ENCODE data around the gene PEX6. TPM values are rescaled to one million over a fixed set of nuclear protein-coding genes. Genes with fewer than 3 reads are reported as not detected.

PEX6 gene, protein sequence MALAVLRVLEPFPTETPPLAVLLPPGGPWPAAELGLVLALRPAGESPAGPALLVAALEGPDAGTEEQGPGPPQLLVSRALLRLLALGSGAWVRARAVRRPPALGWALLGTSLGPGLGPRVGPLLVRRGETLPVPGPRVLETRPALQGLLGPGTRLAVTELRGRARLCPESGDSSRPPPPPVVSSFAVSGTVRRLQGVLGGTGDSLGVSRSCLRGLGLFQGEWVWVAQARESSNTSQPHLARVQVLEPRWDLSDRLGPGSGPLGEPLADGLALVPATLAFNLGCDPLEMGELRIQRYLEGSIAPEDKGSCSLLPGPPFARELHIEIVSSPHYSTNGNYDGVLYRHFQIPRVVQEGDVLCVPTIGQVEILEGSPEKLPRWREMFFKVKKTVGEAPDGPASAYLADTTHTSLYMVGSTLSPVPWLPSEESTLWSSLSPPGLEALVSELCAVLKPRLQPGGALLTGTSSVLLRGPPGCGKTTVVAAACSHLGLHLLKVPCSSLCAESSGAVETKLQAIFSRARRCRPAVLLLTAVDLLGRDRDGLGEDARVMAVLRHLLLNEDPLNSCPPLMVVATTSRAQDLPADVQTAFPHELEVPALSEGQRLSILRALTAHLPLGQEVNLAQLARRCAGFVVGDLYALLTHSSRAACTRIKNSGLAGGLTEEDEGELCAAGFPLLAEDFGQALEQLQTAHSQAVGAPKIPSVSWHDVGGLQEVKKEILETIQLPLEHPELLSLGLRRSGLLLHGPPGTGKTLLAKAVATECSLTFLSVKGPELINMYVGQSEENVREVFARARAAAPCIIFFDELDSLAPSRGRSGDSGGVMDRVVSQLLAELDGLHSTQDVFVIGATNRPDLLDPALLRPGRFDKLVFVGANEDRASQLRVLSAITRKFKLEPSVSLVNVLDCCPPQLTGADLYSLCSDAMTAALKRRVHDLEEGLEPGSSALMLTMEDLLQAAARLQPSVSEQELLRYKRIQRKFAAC
- 10 to 100 TPM; 38.9 to 40.5 TPM for total RNA-seq
- polyA plus RNA-seq, result 10 to 100 TPM; 14.5 TPM

DNA sequence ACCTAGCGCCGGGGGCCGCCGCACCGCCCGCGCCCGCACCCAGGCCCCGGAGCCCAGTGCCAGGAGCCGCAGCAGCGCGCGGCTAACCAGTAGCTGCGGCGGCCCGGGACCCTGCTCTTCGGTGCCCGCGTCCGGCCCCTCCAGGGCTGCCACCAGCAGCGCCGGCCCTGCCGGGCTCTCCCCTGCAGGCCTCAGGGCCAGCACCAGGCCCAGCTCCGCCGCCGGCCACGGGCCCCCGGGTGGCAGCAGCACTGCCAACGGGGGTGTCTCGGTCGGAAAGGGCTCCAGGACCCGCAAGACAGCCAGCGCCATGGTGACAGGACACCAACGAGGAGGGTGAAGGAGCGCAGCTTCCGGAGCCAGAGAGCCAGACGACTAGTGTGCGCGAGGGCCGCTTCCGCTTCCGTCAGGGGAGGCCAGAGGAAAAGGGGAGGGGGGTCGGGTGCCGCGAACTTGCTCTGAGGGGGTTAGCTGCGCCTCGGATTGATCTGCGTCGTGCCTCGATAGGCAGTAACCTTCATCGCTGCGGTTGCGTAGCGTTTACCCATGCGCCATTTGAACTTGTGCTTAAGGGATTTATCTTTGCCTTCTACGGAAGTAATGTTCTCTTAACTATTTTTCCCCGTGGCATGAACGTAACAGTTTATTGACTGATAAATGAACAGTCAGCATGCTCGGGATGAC lies at the start of gene PEX6:
TSS of gene PEX6 (minus strand) at position 343 of the 684 bp plus-strand sequence. CDS start at position 312, 31 bp downstream.
- Mint-ChIP-seq H3K36me3 (peaks cover 4 to 13% of the 10 kb centered on the region in 2 donors), H3K4me1 (peaks cover 30 to 63% (median 43%) of the 10 kb centered on the region in 4 donors), H3K27ac (peak within 1 kb of the TSS; percentile 93 to 99 (median 98)), H3K27me3 (no peaks in the 10 kb centered on the region), H3K9me3 (no peaks in the 10 kb centered on the region), H3K4me3 (peak within 1 kb of the TSS; percentile 92 to 99 (median 96))
- no peaks in the 10 kb centered on the region for H3K36me3 ChIP-seq (ENCODE audit: insufficient read depth, low read length)
- H3K4me3 ChIP-seq (ENCODE audit: low read length in 2 of 2), result peak within 1 kb of the TSS; percentile 70 to 75
- peaks cover 56% of the 10 kb centered on the region for H3K4me1 ChIP-seq (ENCODE audit: insufficient read depth, low read length)
- ChIA-PET CTCF (ENCODE audit: partially characterized antibody) (interaction anchor here (1.1 to 2.1 kb wide), 5 partner anchors 14 to 50 kb away, joined by 4 to 12 read pairs (median 4); partner anchors contain the start of gene CNPY3), POLR2A (ENCODE audit: partially characterized antibody) (interaction anchor here (0.7 to 4.2 kb wide), 41 partner anchors 8 to 538 kb away, joined by 3 to 100 read pairs (median 6); partner anchors contain the start of genes BICRAL, CNPY3, CUL7 and GNMT)
- intact Hi-C loops (cut with micrococcal nuclease), result loop anchor here (1.0 kb wide), 4 partner anchors 34 to 80 kb away; partner anchors contain the start of genes CNPY3, CUL7, KLC4 and MEA1
- no peaks in the 10 kb centered on the region for H3K27me3 ChIP-seq (ENCODE audit: insufficient read depth, low read length)
- H3K27ac ChIP-seq (ENCODE audit: low read depth, low read length), result peak within 1 kb of the TSS; percentile 77
- H3K9me3 ChIP-seq (ENCODE audit: control insufficient read depth in 1 of 2, low read length in 2 of 2), result no peaks in the 10 kb centered on the region
- DNase-seq, result peak; percentile 87 to 98 (median 92)

- Mint-ChIP-seq H3K4me1 (peaks cover 5 to 22% (median 17%) of the 10 kb centered on the region in 4 donors), H3K27me3 (no peaks in the 10 kb centered on the region)
- POLR2A ChIA-PET (ENCODE audit: partially characterized antibody), result no interaction called here
These were observed 47.4 kb upstream of the PEX6 start for GRCh38 chr6:43026365-43026764.

DNA sequence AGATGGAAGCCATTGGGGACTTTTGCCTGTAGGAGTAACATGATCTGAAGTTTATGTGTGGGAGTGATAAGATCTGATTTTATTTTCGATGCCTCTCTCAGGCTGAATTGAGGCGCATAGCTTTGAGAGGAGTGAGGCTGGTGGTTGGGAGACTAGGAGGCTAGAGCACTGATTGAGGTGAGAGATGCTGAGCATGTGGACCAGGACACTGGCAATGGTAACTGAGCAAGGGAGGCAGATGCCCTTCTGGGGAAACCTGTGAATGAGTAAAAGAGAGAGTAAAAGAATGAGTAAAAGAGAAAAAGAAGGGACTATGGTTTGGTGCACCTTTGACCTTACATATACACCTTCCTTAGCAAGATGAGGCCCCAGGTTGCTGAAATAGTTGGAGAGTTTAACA lies 45.5 kb upstream of the PEX6 start:
- Histone ChIP-seq H3K27me3 (ENCODE audit: insufficient read depth, low read length) (no peaks in the 10 kb centered on the region), H3K4me3 (ENCODE audit: low read length in 2 of 2) (no peak overlapping the region), H3K36me3 (ENCODE audit: insufficient read depth, low read length) (peaks cover 51% of the 10 kb centered on the region), H3K27ac (ENCODE audit: low read depth, low read length) (no peak overlapping the region), H3K9me3 (ENCODE audit: control insufficient read depth in 1 of 2, low read length in 2 of 2) (no peaks in the 10 kb centered on the region), H3K4me1 (ENCODE audit: insufficient read depth, low read length) (peaks cover 29% of the 10 kb centered on the region)
- intact Hi-C loops (cut with micrococcal nuclease), result no loop called here
- Mint-ChIP-seq H3K27ac (peak overlapping the region in 6 of 7 donors; percentile 1 to 90 (median 76)), H3K4me3 (peak overlapping the region in 3 of 8 donors; percentile 8 to 48 (median 9)), H3K4me1 (peaks cover 9 to 33% (median 21%) of the 10 kb centered on the region in 4 donors), H3K9me3 (peaks cover 0 to 1% (median 0%) of the 10 kb centered on the region in 8 donors), H3K36me3 (peaks cover 30 to 46% of the 10 kb centered on the region in 2 donors), H3K27me3 (no peaks in the 10 kb centered on the region)
- POLR2A ChIA-PET (ENCODE audit: partially characterized antibody), result interaction anchor here (1.0 to 4.6 kb wide), 4 partner anchors 11 to 95 kb away, joined by 5 to 40 read pairs (median 20); partner anchors contain the start of genes CNPY3, CUL7, KLHDC3 and MEA1
- CTCF ChIA-PET (ENCODE audit: partially characterized antibody), result interaction anchor here (0.8 to 1.0 kb wide), 2 partner anchors 10 kb away, joined by 3 read pairs; partner anchors contain the start of genes KLHDC3 and MEA1
- DNase-seq, result no peak

More at GRCh38 chr6:43026365-43026764, 47.4 kb upstream of the PEX6 start:
- peaks cover 57% of the 10 kb centered on the region for H3K36me3 ChIP-seq (ENCODE audit: insufficient read depth, low read length)
- peak overlapping the region in 1 of 7 donors; percentile 41 for H3K27ac Mint-ChIP-seq
- H3K9me3 Mint-ChIP-seq, result peaks cover 0 to 1% (median 0%) of the 10 kb centered on the region in 8 donors
- H3K4me3 ChIP-seq (ENCODE audit: low read length in 2 of 2), result no peak overlapping the region
- H3K36me3 Mint-ChIP-seq, result peaks cover 36 to 47% of the 10 kb centered on the region in 2 donors
- CTCF ChIA-PET (ENCODE audit: partially characterized antibody), result no interaction called here
- intact Hi-C loops (cut with micrococcal nuclease), result no loop called here
- H3K9me3 ChIP-seq (ENCODE audit: control insufficient read depth in 1 of 2, low read length in 2 of 2), result no peaks in the 10 kb centered on the region
- H3K27me3 ChIP-seq (ENCODE audit: insufficient read depth, low read length), result no peaks in the 10 kb centered on the region
- H3K4me3 Mint-ChIP-seq, result no peak overlapping the region
- no peak overlapping the region for H3K27ac ChIP-seq (ENCODE audit: low read depth, low read length)
- no peak for DNase-seq
- H3K4me1 ChIP-seq (ENCODE audit: insufficient read depth, low read length), result peaks cover 21% of the 10 kb centered on the region

- POLR2A ChIA-PET (ENCODE audit: partially characterized antibody), result interaction anchor here (0.7 to 4.6 kb wide), 13 partner anchors 8 to 142 kb away, joined by 3 to 40 read pairs (median 5); partner anchors contain the start of genes CNPY3, CUL7, KLC4 and KLHDC3
- Histone ChIP-seq H3K27me3 (ENCODE audit: insufficient read depth, low read length) (no peaks in the 10 kb centered on the region), H3K4me1 (ENCODE audit: insufficient read depth, low read length) (peaks cover 41% of the 10 kb centered on the region), H3K27ac (ENCODE audit: low read depth, low read length) (peak within 1 kb of the TSS; percentile 68), H3K9me3 (ENCODE audit: control insufficient read depth in 1 of 2, low read length in 2 of 2) (no peaks in the 10 kb centered on the region), H3K4me3 (ENCODE audit: low read length in 2 of 2) (peak within 1 kb of the TSS; percentile 84), H3K36me3 (ENCODE audit: insufficient read depth, low read length) (peaks cover 34% of the 10 kb centered on the region)
- H3K27ac Mint-ChIP-seq, result peak within 1 kb of the TSS; percentile 79 to 98 (median 95)
- DNase-seq, result peak; percentile 47 to 72 (median 50)
- peaks cover 35 to 44% of the 10 kb centered on the region in 2 donors for H3K36me3 Mint-ChIP-seq
- H3K27me3 Mint-ChIP-seq, result no peaks in the 10 kb centered on the region
- H3K9me3 Mint-ChIP-seq, result peaks cover 0 to 1% (median 0%) of the 10 kb centered on the region in 8 donors
- H3K4me1 Mint-ChIP-seq, result peaks cover 14 to 58% (median 31%) of the 10 kb centered on the region in 4 donors
- CTCF ChIA-PET (ENCODE audit: partially characterized antibody), result interaction anchor here (0.6 to 1.4 kb wide), 6 partner anchors 18 to 208 kb away, joined by 3 to 6 read pairs (median 3); partner anchors contain the start of gene CUL7
- peak within 1 kb of the TSS; percentile 94 to 100 (median 98) for H3K4me3 Mint-ChIP-seq
- intact Hi-C loops (cut with micrococcal nuclease), result loop anchor here (1.0 kb wide), 2 partner anchors 8 to 38 kb away; partner anchors contain the start of genes KLC4, MEA1 and MRPL2
These were observed 42.5 kb upstream of the PEX6 start, which contains the start of gene RRP36 for GRCh38 chr6:43021270-43022047. Gene RRP36 (plus strand): TSS chr6:43021623. CDS start chr6:43021655, 32 bp downstream.

GRCh38 chr6:43020847-43021246 lies 41.9 kb upstream of the PEX6 start:
- ChIA-PET CTCF (ENCODE audit: partially characterized antibody) (interaction anchor here (0.6 to 1.4 kb wide), 4 partner anchors 17 to 123 kb away, joined by 3 to 6 read pairs (median 3); partner anchors contain the start of gene CUL7), POLR2A (ENCODE audit: partially characterized antibody) (interaction anchor here (0.7 to 4.6 kb wide), 11 partner anchors 9 to 142 kb away, joined by 3 to 40 read pairs (median 6); partner anchors contain the start of genes CNPY3, CUL7, KLC4 and MRPL2)
- no peaks in the 10 kb centered on the region for H3K27me3 ChIP-seq (ENCODE audit: insufficient read depth, low read length)
- H3K4me3 ChIP-seq (ENCODE audit: low read length in 2 of 2), result peak overlapping the region in 1 of 2 donors; percentile 28
- peak overlapping the region; percentile 68 for H3K27ac ChIP-seq (ENCODE audit: low read depth, low read length)
- peaks cover 32 to 44% of the 10 kb centered on the region in 2 donors for H3K36me3 Mint-ChIP-seq
- peaks cover 0 to 1% (median 0%) of the 10 kb centered on the region in 8 donors for H3K9me3 Mint-ChIP-seq
- peak overlapping the region; percentile 88 to 98 (median 90) for H3K4me3 Mint-ChIP-seq
- H3K27me3 Mint-ChIP-seq, result no peaks in the 10 kb centered on the region
- peaks cover 48% of the 10 kb centered on the region for H3K4me1 ChIP-seq (ENCODE audit: insufficient read depth, low read length)
- H3K4me1 Mint-ChIP-seq, result peaks cover 17 to 65% (median 36%) of the 10 kb centered on the region in 4 donors
- intact Hi-C loops (cut with micrococcal nuclease), result loop anchor here (1.0 kb wide), 2 partner anchors 8 to 38 kb away; partner anchors contain the start of genes KLC4, MEA1 and MRPL2
- peaks cover 27% of the 10 kb centered on the region for H3K36me3 ChIP-seq (ENCODE audit: insufficient read depth, low read length)
- no peak for DNase-seq
- peak overlapping the region; percentile 29 to 88 (median 81) for H3K27ac Mint-ChIP-seq
- no peaks in the 10 kb centered on the region for H3K9me3 ChIP-seq (ENCODE audit: control insufficient read depth in 1 of 2, low read length in 2 of 2)

All from CD4-positive, alpha-beta memory T cell (primary cell).